ENCODE measurements around the gene KCNH1. TPM values are rescaled to one million over a fixed set of nuclear protein-coding genes. Genes with fewer than 3 reads are reported as not detected.

KCNH1 gene
- polyA plus RNA-seq, 1 donor from 2014 or later, result 3.9 TPM

- Histone ChIP-seq H3F3A (ENCODE audit: insufficient read depth, low read length, poor library complexity, severe bottlenecking) (peaks cover 4% of the 10 kb centered on the region), H3K4me3 (ENCODE audit: low read length) (no peak overlapping the region), H3K9ac (ENCODE audit: low read length) (no peak overlapping the region), H3K79me2 (replicated peaks; ENCODE audit: insufficient read depth, low read length) (no peaks in the 10 kb centered on the region), H3K9me3 (ENCODE audit: low read length) (no peaks in the 10 kb centered on the region), H2AFZ (ENCODE audit: low read depth, low read length) (no peak overlapping the region), H3K36me3 (ENCODE audit: insufficient read depth, low read length) (no peaks in the 10 kb centered on the region), H3K9me2 (ENCODE audit: insufficient read depth, low read length) (no peaks in the 10 kb centered on the region), H3K4me2 (ENCODE audit: low read length) (no peak overlapping the region), H3K27ac (ENCODE audit: low read length) (no peak overlapping the region), H3K27me3 (ENCODE audit: insufficient read depth, low read depth, low read length) (no peaks in the 10 kb centered on the region), H4K20me1 (ENCODE audit: insufficient read depth) (no peaks in the 10 kb centered on the region)
- TF ChIP-seq MXI1 (conservative IDR thresholded peaks at IDR 0.05; ENCODE audit: poor library complexity, severe bottlenecking), result no peak
- no peak for TF ChIP-seq POLR2AphosphoS5 (IDR thresholded peaks at IDR 0.05)
- no peak for TF ChIP-seq CTCF (IDR thresholded peaks at IDR 0.05; ENCODE audit: poor library complexity, severe bottlenecking)
- no peak for TF ChIP-seq REST (IDR thresholded peaks at IDR 0.05; ENCODE audit: borderline replicate concordance)
- TF ChIP-seq SMC3 (conservative IDR thresholded peaks at IDR 0.05; ENCODE audit: poor library complexity), result no peak
- TF ChIP-seq EZH2 (IDR thresholded peaks at IDR 0.05; ENCODE audit: borderline replicate concordance, insufficient read depth, low read length, poor library complexity, severe bottlenecking), result no peak
Observed at GRCh38 chr1:210949489-210949888, 184.5 kb downstream of the KCNH1 start.

- Histone ChIP-seq H3K27ac (ENCODE audit: low read length) (no peak overlapping the region), H3K79me2 (replicated peaks; ENCODE audit: insufficient read depth, low read length) (no peaks in the 10 kb centered on the region), H3K36me3 (ENCODE audit: insufficient read depth, low read length) (no peaks in the 10 kb centered on the region), H3K9me3 (ENCODE audit: low read length) (no peaks in the 10 kb centered on the region), H3K4me2 (ENCODE audit: low read length) (no peak overlapping the region), H3K4me3 (ENCODE audit: low read length) (no peak overlapping the region), H3F3A (ENCODE audit: insufficient read depth, low read length, poor library complexity, severe bottlenecking) (peaks cover 4% of the 10 kb centered on the region), H4K20me1 (ENCODE audit: insufficient read depth) (no peaks in the 10 kb centered on the region), H3K9me2 (ENCODE audit: insufficient read depth, low read length) (no peaks in the 10 kb centered on the region), H3K9ac (ENCODE audit: low read length) (no peak overlapping the region), H2AFZ (ENCODE audit: low read depth, low read length) (no peak overlapping the region), H3K27me3 (ENCODE audit: insufficient read depth, low read depth, low read length) (no peaks in the 10 kb centered on the region)
- no peak for TF ChIP-seq EZH2 (IDR thresholded peaks at IDR 0.05; ENCODE audit: borderline replicate concordance, insufficient read depth, low read length, poor library complexity, severe bottlenecking)
- TF ChIP-seq CTCF (IDR thresholded peaks at IDR 0.05; ENCODE audit: poor library complexity, severe bottlenecking), result no peak
- TF ChIP-seq REST (IDR thresholded peaks at IDR 0.05; ENCODE audit: borderline replicate concordance), result no peak
- no peak for TF ChIP-seq SMC3 (conservative IDR thresholded peaks at IDR 0.05; ENCODE audit: poor library complexity)
- no peak for TF ChIP-seq MXI1 (conservative IDR thresholded peaks at IDR 0.05; ENCODE audit: poor library complexity, severe bottlenecking)
- no peak for TF ChIP-seq POLR2AphosphoS5 (IDR thresholded peaks at IDR 0.05)
- TF ChIP-seq RAD21 (conservative IDR thresholded peaks at IDR 0.05), result no peak
- TF ChIP-seq EP300 (conservative IDR thresholded peaks at IDR 0.05; ENCODE audit: poor library complexity, severe bottlenecking), result no peak
- no peak for TF ChIP-seq TAF1 (IDR thresholded peaks at IDR 0.05; ENCODE audit: low read depth)
Observed at GRCh38 chr1:210949039-210949438, 184.9 kb downstream of the KCNH1 start.

Data from neural cell (in vitro differentiated cells).